Keratinocyte (primary cell): ENCODE data around the gene GRIA4. TPM values are rescaled to one million over a fixed set of nuclear protein-coding genes. Genes with fewer than 3 reads are reported as not detected.

Source experiments
- DNase-seq: peaks from one replicate; pipeline ENCODE4 v3.0.0-alpha.2; 2011; ENCODE audit warnings: low read depth, missing footprints, low spot score
- FAIRE-seq: peaks from 2 replicates; lab custom pipeline; 2011; peaks lifted over from hg19 to GRCh38; lab: Jason Lieb, UNC
- H2AFZ ChIP-seq: 2 replicates; pipeline ENCODE4 v1.6.0; 2012; ENCODE audit warnings: low read length, control low read depth, inconsistent platforms; ENCODE audit not compliant: control insufficient read depth
- H3K27ac ChIP-seq: 2 replicates; pipeline ENCODE4 v1.5.1; 2011; ENCODE audit warnings: low read length; ENCODE audit not compliant: control insufficient read depth, insufficient read depth
- H3K27me3 ChIP-seq: 3 replicates; pipeline ENCODE4 v1.6.0; 2011; ENCODE audit warnings: low read length; ENCODE audit not compliant: control insufficient read depth, insufficient read depth; ENCODE audit errors: extremely low read depth
- H3K36me3 ChIP-seq, 2 experiments: 2 replicates in 1 of 2; 3 replicates in 1 of 2; pipeline ENCODE4 v1.5.1; 2011; ENCODE audit warnings: low read length in 2 of 2, mild to moderate bottlenecking in 1 of 2; ENCODE audit not compliant: control insufficient read depth in 2 of 2, insufficient read depth in 2 of 2; ENCODE audit errors: extremely low read depth in 1 of 2
- H3K4me1 ChIP-seq: 3 replicates; pipeline ENCODE4 v1.5.1; 2011; ENCODE audit warnings: low read length; ENCODE audit not compliant: control insufficient read depth, insufficient read depth; ENCODE audit errors: extremely low read depth
- H3K4me2 ChIP-seq: 3 replicates; pipeline ENCODE4 v1.6.0; 2011; ENCODE audit warnings: low read depth, low read length; ENCODE audit not compliant: control insufficient read depth, insufficient read depth; ENCODE audit errors: extremely low read depth
- H3K4me3 ChIP-seq, 3 experiments: fragments of 200-600 bp in 1 of 3; sonication (generic) in 1 of 3; 2 replicates in 2 of 3; 3 replicates in 1 of 3; pipeline ENCODE4 v1.5.1; 2011 to 2016; ENCODE audit warnings: low read length in 3 of 3, mild to moderate bottlenecking in 3 of 3, control low read depth in 2 of 3, inconsistent platforms in 1 of 3, low read depth in 1 of 3, mixed read lengths in 1 of 3, mixed run types in 1 of 3, moderate library complexity in 1 of 3; ENCODE audit not compliant: control insufficient read depth in 2 of 3, insufficient read depth in 2 of 3; ENCODE audit errors: extremely low read depth in 1 of 3
- H3K79me2 ChIP-seq: 2 replicates; pipeline ENCODE4 v1.6.0; 2012; ENCODE audit warnings: low read length; ENCODE audit not compliant: control insufficient read depth, insufficient read depth
- H3K9ac ChIP-seq: 3 replicates; pipeline ENCODE4 v1.6.0; 2011; ENCODE audit warnings: low read length; ENCODE audit not compliant: control insufficient read depth, insufficient read depth; ENCODE audit errors: extremely low read depth
- H3K9me1 ChIP-seq: 3 replicates; pipeline ENCODE4 v1.6.0; 2011; ENCODE audit warnings: low read length; ENCODE audit not compliant: control insufficient read depth, insufficient read depth; ENCODE audit errors: extremely low read depth
- H3K9me3 ChIP-seq: 2 replicates; pipeline ENCODE4 v1.5.1; 2012; ENCODE audit warnings: low read depth, low read length; ENCODE audit not compliant: control insufficient read depth
- H4K20me1 ChIP-seq: 3 replicates; pipeline ENCODE4 v1.6.0; 2011; ENCODE audit warnings: low read length; ENCODE audit not compliant: control insufficient read depth, insufficient read depth; ENCODE audit errors: extremely low read depth
- EZH2 ChIP-seq: IDR thresholded peaks from one replicate; pipeline ENCODE4 v1.6.1; 2012; ENCODE audit warnings: inconsistent platforms, mild to moderate bottlenecking, low read length, moderate library complexity
- dilution Hi-C: fragments of 300-500 bp; cut with MboI; formaldehyde crosslinking; loops from one replicate; pipeline ENCODE4 v1.7.0; 2020; ENCODE audit warnings: low sequenced_read_pairs; ENCODE audit not compliant: extremely low pct_ligation_motif_present
- polyA plus RNA-seq, 5 experiments: library from polyadenylated mRNA; depleted of rRNA in 3 of 5; stranded (reverse) in 3 of 5; stranded (forward) in 1 of 5; unstranded in 1 of 5; fragments of >200 nt; gene quantifications; 1 replicate in 1 of 5; 2 replicates in 3 of 5; 3 replicates in 1 of 5; pipeline versions ENCODE4 v1.2.1 to v1.2.3, GENCODE V29; 2011 to 2012; ENCODE audit warnings: missing spikeins in 2 of 5, low read depth in 1 of 5, low replicate concordance in 1 of 5
- TF ChIP-seq, protein P1 (sequence below), 3 experiments: IDR thresholded peaks in 1 of 3; conservative IDR thresholded peaks in 1 of 3; optimal IDR thresholded peaks in 1 of 3; 2 replicates in 2 of 3; 3 replicates in 1 of 3; pipeline versions ENCODE3 to v1.5.1; 2011; ENCODE audit warnings: low read length in 3 of 3, mild to moderate bottlenecking in 3 of 3, moderate library complexity in 2 of 3, control low read depth in 1 of 3, inconsistent platforms in 1 of 3; ENCODE audit not compliant: insufficient read depth in 2 of 3; ENCODE audit errors: extremely low read depth in 1 of 3

Gene GRIA4
- polyA plus RNA-seq, 1 donor (not counting 4 experiments of a cell fraction or from before 2014, with no cell fraction given), result not detected

DNA sequence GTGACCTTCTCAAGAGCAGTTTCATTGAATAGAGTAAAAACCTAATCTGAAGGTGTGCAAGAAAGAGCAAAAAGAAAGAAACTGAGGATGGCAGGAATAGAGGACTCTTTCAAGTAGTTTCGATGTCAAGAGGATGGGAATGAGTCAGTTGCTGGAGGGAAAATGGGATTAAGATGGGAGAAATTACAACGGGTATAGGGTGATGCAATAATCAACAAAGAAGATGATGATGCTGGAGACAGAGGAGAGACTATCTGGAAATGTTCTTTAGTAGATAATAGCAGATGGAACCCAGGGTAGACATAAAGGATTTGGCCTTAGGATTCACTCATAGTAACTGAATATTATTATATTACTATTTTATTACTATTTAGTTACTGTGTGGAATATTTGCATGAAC lies 189.4 kb downstream of the GRIA4 start:
- Histone ChIP-seq H2AFZ (no peak overlapping the region), H3K36me3 (no peaks in the 10 kb centered on the region), H3K4me1 (no peaks in the 10 kb centered on the region), H3K27ac (no peak overlapping the region), H4K20me1 (no peaks in the 10 kb centered on the region), H3K4me2 (no peak overlapping the region), H3K27me3 (no peaks in the 10 kb centered on the region), H3K79me2 (no peaks in the 10 kb centered on the region), H3K9me1 (no peaks in the 10 kb centered on the region), H3K9ac (no peak overlapping the region), H3K4me3 (no peak overlapping the region), H3K9me3 (no peaks in the 10 kb centered on the region)
- no peak for TF ChIP-seq EZH2
- TF ChIP-seq, protein P1, sequence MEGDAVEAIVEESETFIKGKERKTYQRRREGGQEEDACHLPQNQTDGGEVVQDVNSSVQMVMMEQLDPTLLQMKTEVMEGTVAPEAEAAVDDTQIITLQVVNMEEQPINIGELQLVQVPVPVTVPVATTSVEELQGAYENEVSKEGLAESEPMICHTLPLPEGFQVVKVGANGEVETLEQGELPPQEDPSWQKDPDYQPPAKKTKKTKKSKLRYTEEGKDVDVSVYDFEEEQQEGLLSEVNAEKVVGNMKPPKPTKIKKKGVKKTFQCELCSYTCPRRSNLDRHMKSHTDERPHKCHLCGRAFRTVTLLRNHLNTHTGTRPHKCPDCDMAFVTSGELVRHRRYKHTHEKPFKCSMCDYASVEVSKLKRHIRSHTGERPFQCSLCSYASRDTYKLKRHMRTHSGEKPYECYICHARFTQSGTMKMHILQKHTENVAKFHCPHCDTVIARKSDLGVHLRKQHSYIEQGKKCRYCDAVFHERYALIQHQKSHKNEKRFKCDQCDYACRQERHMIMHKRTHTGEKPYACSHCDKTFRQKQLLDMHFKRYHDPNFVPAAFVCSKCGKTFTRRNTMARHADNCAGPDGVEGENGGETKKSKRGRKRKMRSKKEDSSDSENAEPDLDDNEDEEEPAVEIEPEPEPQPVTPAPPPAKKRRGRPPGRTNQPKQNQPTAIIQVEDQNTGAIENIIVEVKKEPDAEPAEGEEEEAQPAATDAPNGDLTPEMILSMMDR (optimal IDR thresholded peaks at IDR 0.05 in 1 of 3, IDR thresholded peaks at IDR 0.05 in 1 of 3, conservative IDR thresholded peaks at IDR 0.05 in 1 of 3; ENCODE audit: extremely low read depth in 1 of 3, insufficient read depth in 2 of 3, low read length in 3 of 3), result no peak
- FAIRE-seq, result no peak
- dilution Hi-C loops, result no loop called here
- DNase-seq, result no peak

DNA sequence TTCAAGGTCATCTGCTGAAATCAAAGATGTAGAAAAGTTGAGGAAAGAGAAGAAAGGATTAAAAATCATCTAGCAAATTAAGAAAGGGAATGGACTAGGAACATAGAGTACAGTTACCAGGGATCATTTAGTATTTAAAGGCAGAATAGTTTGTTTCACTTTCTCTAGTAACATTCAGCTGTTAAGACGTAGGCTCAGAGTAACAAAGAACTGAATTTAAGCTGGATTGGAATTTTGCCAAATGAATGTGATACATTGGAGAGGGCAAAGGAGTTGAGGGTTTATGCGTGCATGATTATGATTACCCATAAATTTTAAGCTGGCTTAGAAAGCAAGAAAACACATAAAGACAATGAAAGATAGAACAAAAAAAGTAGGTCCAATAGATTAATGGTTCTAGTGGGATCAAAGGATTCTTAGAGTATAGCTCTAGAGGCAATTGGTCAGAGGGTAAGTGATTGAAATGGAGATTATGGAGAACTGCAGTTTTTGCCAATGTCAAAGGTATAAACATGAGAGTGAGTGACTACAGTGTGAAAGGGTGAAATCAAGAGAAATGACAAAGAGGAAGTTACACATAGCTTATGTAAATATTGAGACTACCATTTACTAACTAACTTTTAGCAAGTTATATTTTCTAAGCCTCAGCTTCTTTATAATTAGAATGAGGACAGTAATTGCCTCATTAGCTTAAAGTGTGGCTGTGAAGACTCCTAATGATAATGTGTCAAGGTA lies 190.0 kb downstream of the GRIA4 start:
- dilution Hi-C loops, result no loop called here
- TF ChIP-seq, protein P1 (optimal IDR thresholded peaks at IDR 0.05 in 1 of 3, IDR thresholded peaks at IDR 0.05 in 1 of 3, conservative IDR thresholded peaks at IDR 0.05 in 1 of 3; ENCODE audit: extremely low read depth in 1 of 3, insufficient read depth in 2 of 3, low read length in 3 of 3), result no peak
- no peak for TF ChIP-seq EZH2
- no peaks in the 10 kb centered on the region for H3K9me3 ChIP-seq
- no peak overlapping the region for H3K4me2 ChIP-seq
- FAIRE-seq, result no peak
- no peak overlapping the region for H3K27ac ChIP-seq
- H3K4me1 ChIP-seq, result no peaks in the 10 kb centered on the region
- H3K36me3 ChIP-seq, result no peaks in the 10 kb centered on the region
- H3K4me3 ChIP-seq, result no peak overlapping the region
- no peak overlapping the region for H2AFZ ChIP-seq
- H3K9ac ChIP-seq, result no peak overlapping the region
- H4K20me1 ChIP-seq, result no peaks in the 10 kb centered on the region
- no peak for DNase-seq
- no peaks in the 10 kb centered on the region for H3K27me3 ChIP-seq
- no peaks in the 10 kb centered on the region for H3K79me2 ChIP-seq
- no peaks in the 10 kb centered on the region for H3K9me1 ChIP-seq
